SK-N-SH treated with all-trans-retinoic acid at 6 μM for 48 hours (cell line): ENCODE data around the gene SH3GLB1.

Experiments
- ATAC-seq: fragments of 200-7000 bp; cut with Tn5 transposase; 3 replicates; pipeline ENCODE4 v1.9.1; 2020; ENCODE audit warnings: mild to moderate bottlenecking, moderate library complexity
- ARNTL ChIP-seq: fragments of 450-650 bp; formaldehyde crosslinking; IDR thresholded peaks from 2 replicates; pipeline ENCODE4 v1.5.0; 2020; ENCODE audit warnings: low read depth, mild to moderate bottlenecking, moderate library complexity, borderline replicate concordance
- BACH2 ChIP-seq: fragments of 250-450 bp; sonication (Bioruptor Pico); IDR thresholded peaks from 2 replicates; pipeline ENCODE4 v1.9.0; 2021; ENCODE audit warnings: mild to moderate bottlenecking, borderline replicate concordance
- CSDC2 ChIP-seq: fragments of 250-450 bp; sonication (Bioruptor Pico); IDR thresholded peaks from 2 replicates; pipeline ENCODE4 v1.5.0; 2020; ENCODE audit warnings: mild to moderate bottlenecking, moderate library complexity
- ESRRG ChIP-seq: fragments of 250-450 bp; sonication (Bioruptor Pico); IDR thresholded peaks from 2 replicates; pipeline ENCODE4 v1.6.1; 2021; ENCODE audit warnings: mild to moderate bottlenecking
- GLIS3 ChIP-seq: fragments of 250-450 bp; sonication (Bioruptor Pico); IDR thresholded peaks from 2 replicates; pipeline ENCODE4 v1.5.0; 2020; ENCODE audit warnings: mild to moderate bottlenecking, moderate library complexity
- ISL1 ChIP-seq: fragments of 250-450 bp; sonication (Bioruptor Pico); IDR thresholded peaks from 2 replicates; pipeline ENCODE4 v2.1.2; 2022; ENCODE audit warnings: mild to moderate bottlenecking, moderate library complexity
- OSR1 ChIP-seq: fragments of 250-450 bp; sonication (Bioruptor Pico); IDR thresholded peaks from 2 replicates; pipeline ENCODE4 v1.8.0; 2022; ENCODE audit warnings: moderate library complexity, mild to moderate bottlenecking, inconsistent platforms
- PPARA ChIP-seq: fragments of 250-450 bp; sonication (Bioruptor Pico); IDR thresholded peaks from 2 replicates; pipeline ENCODE4 v1.5.0; 2020; ENCODE audit warnings: mild to moderate bottlenecking, borderline replicate concordance
- RARB ChIP-seq: fragments of 250-450 bp; sonication (Bioruptor Pico); IDR thresholded peaks from 2 replicates; pipeline ENCODE4 v1.8.0; 2021; ENCODE audit warnings: mild to moderate bottlenecking, moderate library complexity
- SNAI2 ChIP-seq: fragments of 250-450 bp; sonication (Bioruptor Pico); IDR thresholded peaks from 2 replicates; pipeline ENCODE4 v1.5.0; 2020; ENCODE audit warnings: mild to moderate bottlenecking, moderate library complexity
- TCF4 ChIP-seq: fragments of 250-450 bp; sonication (Bioruptor Pico); IDR thresholded peaks from 2 replicates; pipeline ENCODE4 v1.8.0; 2021; ENCODE audit warnings: mild to moderate bottlenecking, moderate library complexity, borderline replicate concordance
- TOX ChIP-seq: fragments of 250-450 bp; sonication (Bioruptor Pico); IDR thresholded peaks from 2 replicates; pipeline ENCODE4 v1.8.0; 2021; ENCODE audit warnings: mild to moderate bottlenecking, moderate library complexity, borderline replicate concordance
- ZC3H10 ChIP-seq: fragments of 250-450 bp; sonication (Bioruptor Pico); IDR thresholded peaks from 2 replicates; pipeline ENCODE4 v1.5.1; 2021; ENCODE audit warnings: mild to moderate bottlenecking, moderate library complexity
- ZFP3 ChIP-seq: fragments of 250-450 bp; sonication (Bioruptor Pico); IDR thresholded peaks from 2 replicates; pipeline ENCODE4 v1.5.0; 2020; ENCODE audit warnings: mild to moderate bottlenecking, moderate library complexity
- ZFP30 ChIP-seq: fragments of 450-650 bp; formaldehyde crosslinking; IDR thresholded peaks from 2 replicates; pipeline ENCODE4 v1.5.0; 2022; ENCODE audit warnings: mild to moderate bottlenecking, moderate library complexity
- ZNF565 ChIP-seq: fragments of 450-650 bp; formaldehyde crosslinking; conservative IDR thresholded peaks from 2 replicates; pipeline ENCODE4 v1.5.0; 2020; ENCODE audit warnings: low read depth, mild to moderate bottlenecking, moderate library complexity
- ZNF70 ChIP-seq: fragments of 450-650 bp; formaldehyde crosslinking; IDR thresholded peaks from 2 replicates; pipeline ENCODE4 v1.5.0; 2020; ENCODE audit warnings: mild to moderate bottlenecking, moderate library complexity
- ZNF8 ChIP-seq: fragments of 450-650 bp; formaldehyde crosslinking; IDR thresholded peaks from 2 replicates; pipeline ENCODE4 v1.5.0; 2020; ENCODE audit warnings: mild to moderate bottlenecking, moderate library complexity
- TF ChIP-seq, protein P1 (sequence below): fragments of 250-450 bp; sonication (Bioruptor Pico); IDR thresholded peaks from 2 replicates; pipeline ENCODE4 v1.5.1; 2020; ENCODE audit warnings: low read depth, mild to moderate bottlenecking, moderate library complexity
- TF ChIP-seq, protein P2 (sequence below): fragments of 250-450 bp; sonication (Bioruptor Pico); IDR thresholded peaks from 2 replicates; pipeline ENCODE4 v1.5.0; 2020; ENCODE audit warnings: mild to moderate bottlenecking, moderate library complexity
- TF ChIP-seq, protein P3 (sequence below): fragments of 250-450 bp; sonication (Bioruptor Pico); IDR thresholded peaks from 2 replicates; pipeline ENCODE4 v1.5.1; 2021; ENCODE audit warnings: mild to moderate bottlenecking, moderate library complexity
- TF ChIP-seq, protein P4 (sequence below): fragments of 250-450 bp; sonication (Bioruptor Pico); IDR thresholded peaks from 2 replicates; pipeline ENCODE4 v1.8.0; 2020; ENCODE audit warnings: mild to moderate bottlenecking, moderate library complexity, borderline replicate concordance

The SH3GLB1 gene

DNA sequence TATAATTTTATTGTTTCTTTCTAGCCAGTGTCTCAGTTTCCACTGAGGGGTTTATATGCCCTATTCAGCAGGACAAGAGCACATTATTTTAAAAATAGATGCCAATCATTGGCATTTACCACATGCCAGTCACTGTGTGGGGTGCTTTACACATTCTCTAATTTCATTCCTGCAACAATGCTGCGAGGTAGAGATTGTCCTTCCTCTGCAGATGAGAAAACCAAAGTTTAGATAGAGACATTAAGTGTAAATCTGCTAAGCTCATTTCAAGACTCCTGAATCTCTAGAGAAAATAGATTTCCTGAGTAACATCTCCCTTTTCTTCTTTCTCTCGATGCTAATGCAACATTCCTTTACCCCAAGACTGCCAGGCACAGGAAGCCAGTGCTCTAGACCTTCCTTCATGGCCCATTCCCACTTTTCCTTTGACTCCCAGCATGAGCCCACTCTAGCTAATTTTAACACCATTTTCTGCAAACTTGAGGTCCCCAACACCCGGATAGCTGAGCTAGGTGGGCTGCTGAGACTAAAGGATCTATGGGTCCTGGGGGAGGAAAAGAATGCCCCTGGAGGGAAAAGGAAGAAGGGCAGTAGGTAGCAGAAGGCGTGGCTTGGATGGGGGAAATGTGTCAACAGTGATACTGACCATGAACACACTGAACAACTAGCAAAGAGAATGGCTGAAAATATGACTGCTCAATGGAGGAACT lies 50.0 kb downstream of the SH3GLB1 start:
- ATAC-seq = no peak
- TF ChIP-seq ESRRG (CRISPR knock-in tag) (no peak), ZNF565 (CRISPR knock-in tag) (no peak), SNAI2 (no peak), RARB (no peak), ARNTL (CRISPR knock-in tag) (no peak), ZFP30 (CRISPR knock-in tag) (no peak), TCF4 (CRISPR knock-in tag) (no peak), BACH2 (CRISPR knock-in tag) (no peak), ZNF70 (CRISPR knock-in tag) (no peak), CSDC2 (no peak), ZNF8 (CRISPR knock-in tag) (no peak)
- TF ChIP-seq, protein P1, sequence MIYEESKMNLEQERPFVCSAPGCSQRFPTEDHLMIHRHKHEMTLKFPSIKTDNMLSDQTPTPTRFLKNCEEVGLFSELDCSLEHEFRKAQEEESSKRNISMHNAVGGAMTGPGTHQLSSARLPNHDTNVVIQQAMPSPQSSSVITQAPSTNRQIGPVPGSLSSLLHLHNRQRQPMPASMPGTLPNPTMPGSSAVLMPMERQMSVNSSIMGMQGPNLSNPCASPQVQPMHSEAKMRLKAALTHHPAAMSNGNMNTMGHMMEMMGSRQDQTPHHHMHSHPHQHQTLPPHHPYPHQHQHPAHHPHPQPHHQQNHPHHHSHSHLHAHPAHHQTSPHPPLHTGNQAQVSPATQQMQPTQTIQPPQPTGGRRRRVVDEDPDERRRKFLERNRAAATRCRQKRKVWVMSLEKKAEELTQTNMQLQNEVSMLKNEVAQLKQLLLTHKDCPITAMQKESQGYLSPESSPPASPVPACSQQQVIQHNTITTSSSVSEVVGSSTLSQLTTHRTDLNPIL (CRISPR knock-in tag) = no peak
- TF ChIP-seq, protein P2, sequence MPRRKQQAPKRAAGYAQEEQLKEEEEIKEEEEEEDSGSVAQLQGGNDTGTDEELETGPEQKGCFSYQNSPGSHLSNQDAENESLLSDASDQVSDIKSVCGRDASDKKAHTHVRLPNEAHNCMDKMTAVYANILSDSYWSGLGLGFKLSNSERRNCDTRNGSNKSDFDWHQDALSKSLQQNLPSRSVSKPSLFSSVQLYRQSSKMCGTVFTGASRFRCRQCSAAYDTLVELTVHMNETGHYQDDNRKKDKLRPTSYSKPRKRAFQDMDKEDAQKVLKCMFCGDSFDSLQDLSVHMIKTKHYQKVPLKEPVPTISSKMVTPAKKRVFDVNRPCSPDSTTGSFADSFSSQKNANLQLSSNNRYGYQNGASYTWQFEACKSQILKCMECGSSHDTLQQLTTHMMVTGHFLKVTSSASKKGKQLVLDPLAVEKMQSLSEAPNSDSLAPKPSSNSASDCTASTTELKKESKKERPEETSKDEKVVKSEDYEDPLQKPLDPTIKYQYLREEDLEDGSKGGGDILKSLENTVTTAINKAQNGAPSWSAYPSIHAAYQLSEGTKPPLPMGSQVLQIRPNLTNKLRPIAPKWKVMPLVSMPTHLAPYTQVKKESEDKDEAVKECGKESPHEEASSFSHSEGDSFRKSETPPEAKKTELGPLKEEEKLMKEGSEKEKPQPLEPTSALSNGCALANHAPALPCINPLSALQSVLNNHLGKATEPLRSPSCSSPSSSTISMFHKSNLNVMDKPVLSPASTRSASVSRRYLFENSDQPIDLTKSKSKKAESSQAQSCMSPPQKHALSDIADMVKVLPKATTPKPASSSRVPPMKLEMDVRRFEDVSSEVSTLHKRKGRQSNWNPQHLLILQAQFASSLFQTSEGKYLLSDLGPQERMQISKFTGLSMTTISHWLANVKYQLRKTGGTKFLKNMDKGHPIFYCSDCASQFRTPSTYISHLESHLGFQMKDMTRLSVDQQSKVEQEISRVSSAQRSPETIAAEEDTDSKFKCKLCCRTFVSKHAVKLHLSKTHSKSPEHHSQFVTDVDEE = no peak

DNA sequence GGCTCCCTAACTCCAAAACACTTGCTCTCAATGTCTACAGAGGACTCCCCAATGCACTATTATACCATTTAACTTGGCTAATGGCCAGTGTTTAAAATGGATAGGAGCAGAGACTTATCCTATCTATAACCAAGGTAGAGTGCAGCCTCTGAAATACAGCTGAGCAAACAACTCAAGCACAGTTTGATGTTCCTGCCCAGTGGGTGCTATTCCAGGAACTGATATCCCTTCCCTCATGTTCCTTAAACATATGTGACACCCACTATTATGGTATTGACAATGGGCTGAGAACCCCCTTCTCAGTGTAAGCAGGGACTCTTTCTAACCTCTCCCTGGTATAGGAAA lies 51.7 kb downstream of the SH3GLB1 start:
- no peak for ATAC-seq

DNA sequence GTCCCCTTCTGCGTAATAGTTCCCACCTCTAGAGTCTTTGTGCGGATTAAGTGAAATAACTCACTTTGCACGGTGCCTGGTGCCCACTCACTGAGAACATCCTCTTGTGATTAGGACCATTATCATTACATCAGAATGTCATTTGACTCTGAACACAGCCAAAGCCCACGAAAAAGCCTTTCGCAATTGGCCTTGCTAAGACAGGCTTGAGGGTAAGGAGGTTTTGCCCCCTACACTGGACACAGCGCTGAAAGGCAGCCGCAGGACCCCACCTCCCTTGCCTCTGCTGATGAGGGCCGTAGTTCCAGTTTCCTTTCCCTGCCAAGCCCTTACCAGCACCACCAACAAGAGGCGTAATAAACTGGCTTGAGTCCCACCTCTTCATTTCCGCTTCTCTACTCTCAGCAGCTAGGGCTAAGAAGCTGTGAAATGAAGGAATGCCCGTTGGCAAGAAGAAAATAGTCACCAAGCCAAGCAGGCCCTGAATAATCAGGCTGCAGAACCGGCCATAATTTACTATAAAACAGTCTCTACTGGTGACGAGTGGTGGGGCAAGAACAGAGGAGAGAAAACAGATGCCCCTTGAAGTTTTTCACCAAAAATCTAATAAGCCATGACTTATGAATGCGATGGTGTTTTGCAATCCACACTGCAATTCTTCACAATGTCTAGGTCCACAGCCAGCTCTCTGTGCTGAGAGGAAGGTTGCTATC lies 53.1 kb downstream of the SH3GLB1 start:
- ATAC-seq = peak; percentile 60
- peak; percentile 66; the same call in 1 of the 2 replicates for TF ChIP-seq TCF4 (CRISPR knock-in tag)
- TF ChIP-seq ZFP30 (CRISPR knock-in tag) = no peak
- TF ChIP-seq ZFP3 = no peak
- TF ChIP-seq BACH2 (CRISPR knock-in tag) = no peak
- no peak for TF ChIP-seq TOX (CRISPR knock-in tag)
- no peak for TF ChIP-seq ZC3H10
- TF ChIP-seq, protein P3, sequence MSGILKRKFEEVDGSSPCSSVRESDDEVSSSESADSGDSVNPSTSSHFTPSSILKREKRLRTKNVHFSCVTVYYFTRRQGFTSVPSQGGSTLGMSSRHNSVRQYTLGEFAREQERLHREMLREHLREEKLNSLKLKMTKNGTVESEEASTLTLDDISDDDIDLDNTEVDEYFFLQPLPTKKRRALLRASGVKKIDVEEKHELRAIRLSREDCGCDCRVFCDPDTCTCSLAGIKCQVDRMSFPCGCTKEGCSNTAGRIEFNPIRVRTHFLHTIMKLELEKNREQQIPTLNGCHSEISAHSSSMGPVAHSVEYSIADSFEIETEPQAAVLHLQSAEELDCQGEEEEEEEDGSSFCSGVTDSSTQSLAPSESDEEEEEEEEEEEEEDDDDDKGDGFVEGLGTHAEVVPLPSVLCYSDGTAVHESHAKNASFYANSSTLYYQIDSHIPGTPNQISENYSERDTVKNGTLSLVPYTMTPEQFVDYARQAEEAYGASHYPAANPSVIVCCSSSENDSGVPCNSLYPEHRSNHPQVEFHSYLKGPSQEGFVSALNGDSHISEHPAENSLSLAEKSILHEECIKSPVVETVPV = no peak
- TF ChIP-seq PPARA = no peak
- TF ChIP-seq GLIS3 (CRISPR knock-in tag) = no peak
- TF ChIP-seq, protein P4, sequence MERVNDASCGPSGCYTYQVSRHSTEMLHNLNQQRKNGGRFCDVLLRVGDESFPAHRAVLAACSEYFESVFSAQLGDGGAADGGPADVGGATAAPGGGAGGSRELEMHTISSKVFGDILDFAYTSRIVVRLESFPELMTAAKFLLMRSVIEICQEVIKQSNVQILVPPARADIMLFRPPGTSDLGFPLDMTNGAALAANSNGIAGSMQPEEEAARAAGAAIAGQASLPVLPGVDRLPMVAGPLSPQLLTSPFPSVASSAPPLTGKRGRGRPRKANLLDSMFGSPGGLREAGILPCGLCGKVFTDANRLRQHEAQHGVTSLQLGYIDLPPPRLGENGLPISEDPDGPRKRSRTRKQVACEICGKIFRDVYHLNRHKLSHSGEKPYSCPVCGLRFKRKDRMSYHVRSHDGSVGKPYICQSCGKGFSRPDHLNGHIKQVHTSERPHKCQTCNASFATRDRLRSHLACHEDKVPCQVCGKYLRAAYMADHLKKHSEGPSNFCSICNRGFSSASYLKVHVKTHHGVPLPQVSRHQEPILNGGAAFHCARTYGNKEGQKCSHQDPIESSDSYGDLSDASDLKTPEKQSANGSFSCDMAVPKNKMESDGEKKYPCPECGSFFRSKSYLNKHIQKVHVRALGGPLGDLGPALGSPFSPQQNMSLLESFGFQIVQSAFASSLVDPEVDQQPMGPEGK (CRISPR knock-in tag) = peak; percentile 21; the same call in 1 of the 2 replicates
- TF ChIP-seq ZNF70 (CRISPR knock-in tag) = no peak
- no peak for TF ChIP-seq CSDC2
- TF ChIP-seq OSR1 = no peak
- TF ChIP-seq ISL1 (CRISPR knock-in tag) = peak; percentile 92
- no peak for TF ChIP-seq ZNF8 (CRISPR knock-in tag)
- TF ChIP-seq RARB = no peak

More for the DNA sequence above, 51.7 kb downstream of the SH3GLB1 start:
- no peak for TF ChIP-seq PPARA
- no peak for TF ChIP-seq CSDC2
- TF ChIP-seq, protein P4 (CRISPR knock-in tag) = no peak
- TF ChIP-seq RARB = no peak
- no peak for TF ChIP-seq TOX (CRISPR knock-in tag)
- TF ChIP-seq GLIS3 (CRISPR knock-in tag) = no peak
- TF ChIP-seq BACH2 (CRISPR knock-in tag) = no peak
- TF ChIP-seq ZNF70 (CRISPR knock-in tag) = no peak
- TF ChIP-seq SNAI2 = no peak
- no peak for TF ChIP-seq ISL1 (CRISPR knock-in tag)
- no peak for TF ChIP-seq ESRRG (CRISPR knock-in tag)
- no peak for TF ChIP-seq ZNF8 (CRISPR knock-in tag)
- TF ChIP-seq ZC3H10 = no peak
- TF ChIP-seq TCF4 (CRISPR knock-in tag) = no peak
- no peak for TF ChIP-seq OSR1
- no peak for TF ChIP-seq ZFP30 (CRISPR knock-in tag)
- no peak for TF ChIP-seq ZFP3
